GM12875 (cell line): ENCODE data around the gene EHD4.

Source experiments
- H3K4me3 ChIP-seq: one replicate; pipeline ENCODE4 v1.5.1; 2011; ENCODE audit warnings: low read depth, low read length, control low read depth
- CTCF ChIP-seq: IDR thresholded peaks from 2 replicates; pipeline ENCODE4 v1.5.1; 2011; ENCODE audit warnings: low read depth, mild to moderate bottlenecking, control low read depth, inconsistent platforms, low read length, moderate library complexity, borderline replicate concordance; ENCODE audit not compliant: insufficient read depth

EHD4 gene

GRCh38 chr15:42002333-42002732 is 30.0 kb upstream of the EHD4 start:
- no peak for TF ChIP-seq CTCF
- no peak overlapping the region for H3K4me3 ChIP-seq

DNA sequence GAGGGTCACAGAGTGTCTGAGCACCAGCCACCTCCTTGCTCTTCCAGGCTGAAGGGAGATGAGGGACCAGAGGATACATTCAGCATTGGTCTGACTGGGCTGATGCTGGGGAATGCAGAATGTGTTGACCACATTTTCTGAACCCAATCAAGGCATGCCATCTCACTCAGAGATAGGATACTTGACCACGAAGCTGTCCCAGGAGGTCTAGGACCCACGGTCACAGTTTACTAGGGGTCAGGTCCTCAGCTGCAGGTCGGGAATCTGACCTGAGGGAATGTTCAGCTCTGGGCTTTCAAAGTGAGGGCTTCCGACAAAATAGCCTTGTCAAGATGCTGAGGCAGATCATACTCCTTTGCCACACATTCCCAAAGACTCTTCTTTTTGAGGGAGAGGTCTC is 28.9 kb upstream of the EHD4 start:
- no peak for TF ChIP-seq CTCF
- H3K4me3 ChIP-seq, result no peak overlapping the region

GRCh38 chr15:41999290-42000285 is 27.2 kb upstream of the EHD4 start:
- TF ChIP-seq CTCF, result no peak
- H3K4me3 ChIP-seq, result no peak overlapping the region

DNA sequence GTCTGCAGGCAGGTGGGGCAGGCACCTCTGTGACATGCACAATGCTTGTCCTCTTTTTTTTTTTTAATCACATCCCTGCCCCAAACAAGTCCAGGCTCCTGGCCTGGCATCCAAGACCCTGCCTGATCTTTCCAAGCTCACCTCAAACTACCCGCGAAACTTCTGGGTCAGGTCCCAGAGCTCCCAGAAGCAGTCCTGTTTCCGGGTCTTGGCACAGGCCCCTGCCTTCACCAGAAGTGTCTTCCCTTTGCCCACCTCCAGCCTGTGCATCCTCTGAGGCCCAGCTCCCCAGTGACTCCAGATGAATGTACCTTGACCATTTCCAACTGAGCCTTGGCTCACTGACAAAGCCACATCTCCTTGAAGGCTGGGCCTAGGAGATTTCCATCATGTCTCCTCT is 25.5 kb upstream of the EHD4 start:
- TF ChIP-seq CTCF, result no peak
- no peak overlapping the region for H3K4me3 ChIP-seq

GRCh38 chr15:41996921-41997592 is 24.7 kb upstream of the EHD4 start:
- no peak for TF ChIP-seq CTCF
- no peak overlapping the region for H3K4me3 ChIP-seq

- no peak for TF ChIP-seq CTCF
Measured at GRCh38 chr15:41996376-41996775, 24.0 kb upstream of the EHD4 start.

GRCh38 chr15:41995476-41995855 is 23.1 kb upstream of the EHD4 start:
- H3K4me3 ChIP-seq, result no peak overlapping the region
- no peak for TF ChIP-seq CTCF

More at GRCh38 chr15:41996376-41996775, 24.0 kb upstream of the EHD4 start:
- no peak overlapping the region for H3K4me3 ChIP-seq
